Vagina (tissue), 2 donors: ENCODE results near the gene DOCK4. TPM values are rescaled to one million over a fixed set of nuclear protein-coding genes. Genes with fewer than 3 reads are reported as not detected.
A peak's percentile ranks its signal among the peaks of the same experiment; 100 is the strongest.

Experiments
- DNase-seq, 2 donors: peaks; one replicate each; pipeline ENCODE4 v3.0.0-alpha.2; 2017; ENCODE audit errors: extremely low spot score in 2 of 2
- H3K27ac ChIP-seq: fragments of 200-600 bp; sonication (generic); one replicate; pipeline ENCODE4 v1.5.1; 2019
- H3K27me3 ChIP-seq: fragments of 200-600 bp; sonication (generic); one replicate; pipeline ENCODE4 v1.5.1; 2019
- H3K36me3 ChIP-seq, 2 donors: fragments of 200-600 bp; sonication (generic); one replicate each; pipeline ENCODE4 v1.5.1; 2017 to 2019
- H3K4me1 ChIP-seq: fragments of 200-600 bp; sonication (generic); one replicate; pipeline ENCODE4 v1.5.1; 2019
- H3K4me3 ChIP-seq, 2 donors: fragments of 200-600 bp; sonication (generic); 1 replicate in 1 of 2; 2 replicates in 1 of 2; pipeline ENCODE4 v1.5.1; 2016 to 2019
- H3K9me3 ChIP-seq: fragments of 200-600 bp; sonication (generic); one replicate; pipeline ENCODE4 v1.5.1; 2019
- CTCF ChIP-seq, 3 experiments: fragments of 450-650 bp in 2 of 3; fragments of 200-600 bp in 1 of 3; sonication (generic) in 1 of 3; IDR thresholded peaks; one replicate each; pipeline ENCODE4 v1.5.1; 2017 to 2019; ENCODE audit warnings: antibody characterized with exemption in 3 of 3, mild to moderate bottlenecking in 2 of 3, moderate library complexity in 2 of 3
- POLR2A ChIP-seq, 2 donors: fragments of 450-650 bp; IDR thresholded peaks; one replicate each; pipeline ENCODE4 v1.6.1; 2017; ENCODE audit warnings: antibody characterized with exemption in 2 of 2, mild to moderate bottlenecking in 2 of 2, moderate library complexity in 2 of 2
- POLR2AphosphoS5 ChIP-seq, 2 donors: sonication (generic); formaldehyde crosslinking; IDR thresholded peaks; one replicate each; pipeline ENCODE4 v1.9.0; 2017; ENCODE audit warnings: antibody characterized with exemption in 2 of 2, mild to moderate bottlenecking in 2 of 2, low read depth in 1 of 2; ENCODE audit not compliant: insufficient read depth in 1 of 2
- intact Hi-C: fragments of 100-400 bp; cut with DNase I; formaldehyde crosslinking; loops from one replicate; pipeline ENCODE4 v1.15.1; 2023
- total RNA-seq: library from RNA; depleted of rRNA; stranded (reverse); fragments of >200 nt; gene quantifications from one replicate; pipeline ENCODE4 v1.2.3, GENCODE V29; 2016

DOCK4 gene
- total RNA-seq, 1 donor from 2014 or later = 40.3 TPM

GRCh38 chr7:112205343-112206237 lies 609 bp downstream of the DOCK4 start:
- intact Hi-C loops = no loop called here
- Histone ChIP-seq H3K9me3 (no peaks in the 10 kb centered on the region), H3K4me3 (peak overlapping the region; percentile 83 to 93), H3K27me3 (no peaks in the 10 kb centered on the region), H3K27ac (peak overlapping the region; percentile 82), H3K4me1 (peaks cover 33% of the 10 kb centered on the region), H3K36me3 (no peaks in the 10 kb centered on the region)
- TF ChIP-seq POLR2AphosphoS5 (IDR thresholded peaks at IDR 0.05; ENCODE audit: insufficient read depth in 1 of 2, low read depth in 1 of 2) (no peak), POLR2A (IDR thresholded peaks at IDR 0.05) (no peak), CTCF (IDR thresholded peaks at IDR 0.05) (no peak)
- peak in 1 of 2 donors; percentile 90 for DNase-seq

GRCh38 chr7:112204499-112205342 lies 1.5 kb downstream of the DOCK4 start:
- intact Hi-C loops = no loop called here
- no peak for DNase-seq
- Histone ChIP-seq H3K27ac (peak overlapping the region; percentile 82), H3K4me1 (peaks cover 33% of the 10 kb centered on the region), H3K9me3 (no peaks in the 10 kb centered on the region), H3K36me3 (no peaks in the 10 kb centered on the region), H3K27me3 (no peaks in the 10 kb centered on the region), H3K4me3 (peak overlapping the region; percentile 83 to 93)
- TF ChIP-seq CTCF (IDR thresholded peaks at IDR 0.05) = no peak
- TF ChIP-seq POLR2AphosphoS5 (IDR thresholded peaks at IDR 0.05; ENCODE audit: insufficient read depth in 1 of 2, low read depth in 1 of 2) = no peak
- no peak for TF ChIP-seq POLR2A (IDR thresholded peaks at IDR 0.05)

- intact Hi-C loops = no loop called here
- Histone ChIP-seq H3K4me3 (no peak overlapping the region), H3K9me3 (no peaks in the 10 kb centered on the region), H3K4me1 (peaks cover 34% of the 10 kb centered on the region), H3K27ac (no peak overlapping the region), H3K27me3 (no peaks in the 10 kb centered on the region), H3K36me3 (no peaks in the 10 kb centered on the region)
- DNase-seq = no peak
- TF ChIP-seq POLR2AphosphoS5 (IDR thresholded peaks at IDR 0.05; ENCODE audit: insufficient read depth in 1 of 2, low read depth in 1 of 2) (no peak), CTCF (IDR thresholded peaks at IDR 0.05) (no peak), POLR2A (IDR thresholded peaks at IDR 0.05) (no peak)
These were observed 2.8 kb downstream of the DOCK4 start for GRCh38 chr7:112203365-112203739.

GRCh38 chr7:112202816-112203215 lies 3.4 kb downstream of the DOCK4 start:
- no peaks in the 10 kb centered on the region for H3K27me3 ChIP-seq
- H3K4me1 ChIP-seq = peaks cover 35% of the 10 kb centered on the region
- H3K9me3 ChIP-seq = no peaks in the 10 kb centered on the region
- TF ChIP-seq POLR2A (IDR thresholded peaks at IDR 0.05) (no peak), CTCF (IDR thresholded peaks at IDR 0.05) (no peak), POLR2AphosphoS5 (IDR thresholded peaks at IDR 0.05; ENCODE audit: insufficient read depth in 1 of 2, low read depth in 1 of 2) (no peak)
- intact Hi-C loops = no loop called here
- H3K36me3 ChIP-seq = no peaks in the 10 kb centered on the region
- H3K4me3 ChIP-seq = no peak overlapping the region
- H3K27ac ChIP-seq = no peak overlapping the region
- no peak for DNase-seq
